ENCODE results near the gene FBXW9. TPM values are rescaled to one million over a fixed set of nuclear protein-coding genes. Genes with fewer than 3 reads are reported as not detected.
A peak's percentile ranks its signal among the peaks of the same experiment; 100 is the strongest.

The FBXW9 gene
- total RNA-seq, 2 experiments from 2014 or later, result 11.0 to 11.5 TPM

- Histone ChIP-seq H2AFZ (ENCODE audit: low read length) (no peak overlapping the region), H4K20me1 (ENCODE audit: insufficient read depth, low read length) (no peaks in the 10 kb centered on the region), H3K79me2 (ENCODE audit: insufficient read depth, low read depth, low read length) (no peaks in the 10 kb centered on the region), H3K36me3 (ENCODE audit: insufficient read depth, low read length) (peaks cover 63% of the 10 kb centered on the region), H3K9me2 (ENCODE audit: insufficient read depth, low read length) (no peaks in the 10 kb centered on the region), H3K9me3 (ENCODE audit: low read length) (no peaks in the 10 kb centered on the region), H3K27ac (ENCODE audit: low read depth, low read length, poor library complexity, severe bottlenecking) (no peak overlapping the region), H3K4me1 (ENCODE audit: insufficient read depth, low read length, poor library complexity, severe bottlenecking) (no peaks in the 10 kb centered on the region), H3K4me3 (ENCODE audit: low read depth, low read length, poor library complexity, severe bottlenecking) (no peak overlapping the region), H3K4me2 (ENCODE audit: low read length) (no peak overlapping the region)
- no TSS peak for BruUV-seq (replicated peaks)
- TF ChIP-seq, protein P1, sequence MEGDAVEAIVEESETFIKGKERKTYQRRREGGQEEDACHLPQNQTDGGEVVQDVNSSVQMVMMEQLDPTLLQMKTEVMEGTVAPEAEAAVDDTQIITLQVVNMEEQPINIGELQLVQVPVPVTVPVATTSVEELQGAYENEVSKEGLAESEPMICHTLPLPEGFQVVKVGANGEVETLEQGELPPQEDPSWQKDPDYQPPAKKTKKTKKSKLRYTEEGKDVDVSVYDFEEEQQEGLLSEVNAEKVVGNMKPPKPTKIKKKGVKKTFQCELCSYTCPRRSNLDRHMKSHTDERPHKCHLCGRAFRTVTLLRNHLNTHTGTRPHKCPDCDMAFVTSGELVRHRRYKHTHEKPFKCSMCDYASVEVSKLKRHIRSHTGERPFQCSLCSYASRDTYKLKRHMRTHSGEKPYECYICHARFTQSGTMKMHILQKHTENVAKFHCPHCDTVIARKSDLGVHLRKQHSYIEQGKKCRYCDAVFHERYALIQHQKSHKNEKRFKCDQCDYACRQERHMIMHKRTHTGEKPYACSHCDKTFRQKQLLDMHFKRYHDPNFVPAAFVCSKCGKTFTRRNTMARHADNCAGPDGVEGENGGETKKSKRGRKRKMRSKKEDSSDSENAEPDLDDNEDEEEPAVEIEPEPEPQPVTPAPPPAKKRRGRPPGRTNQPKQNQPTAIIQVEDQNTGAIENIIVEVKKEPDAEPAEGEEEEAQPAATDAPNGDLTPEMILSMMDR (conservative IDR thresholded peaks at IDR 0.05; ENCODE audit: low read length), result 0 out of 2 replicates have a peak, but pooled peaks have one; percentile 25
- TF ChIP-seq EZH2phosphoT487 (IDR thresholded peaks at IDR 0.05; ENCODE audit: borderline replicate concordance, low read depth, low read length), result no peak
- no peak for DNase-seq (ENCODE audit: low spot score)
- CTCF ChIA-PET (ENCODE audit: unreplicated experiment), result no interaction called here
- intact Hi-C loops (cut with micrococcal nuclease; ENCODE audit: unreplicated experiment), result no loop called here
- POLR2A ChIA-PET, result interaction anchor here (0.6 kb wide), 1 partner anchor 176 kb away, joined by 5 read pairs; no protein-coding TSS in a partner anchor
Observed at GRCh38 chr19:12657966-12658365, 38.5 kb downstream of the FBXW9 start.

GRCh38 chr19:12656899-12657571 is 39.4 kb downstream of the FBXW9 start:
- peaks cover 59% of the 10 kb centered on the region for H3K36me3 ChIP-seq (ENCODE audit: insufficient read depth, low read length)
- H4K20me1 ChIP-seq (ENCODE audit: insufficient read depth, low read length), result no peaks in the 10 kb centered on the region
- H3K9me3 ChIP-seq (ENCODE audit: low read length), result no peaks in the 10 kb centered on the region
- no peak overlapping the region for H3K4me3 ChIP-seq (ENCODE audit: low read depth, low read length, poor library complexity, severe bottlenecking)
- no peak overlapping the region for H2AFZ ChIP-seq (ENCODE audit: low read length)
- CTCF ChIA-PET (ENCODE audit: unreplicated experiment), result no interaction called here
- no peak overlapping the region for H3K4me2 ChIP-seq (ENCODE audit: low read length)
- intact Hi-C loops (cut with micrococcal nuclease; ENCODE audit: unreplicated experiment), result no loop called here
- no peaks in the 10 kb centered on the region for H3K4me1 ChIP-seq (ENCODE audit: insufficient read depth, low read length, poor library complexity, severe bottlenecking)
- POLR2A ChIA-PET, result interaction anchor here (0.6 kb wide), 1 partner anchor 175 kb away, joined by 5 read pairs; no protein-coding TSS in a partner anchor
- no peaks in the 10 kb centered on the region for H3K79me2 ChIP-seq (ENCODE audit: insufficient read depth, low read depth, low read length)
- TF ChIP-seq, protein P1 (conservative IDR thresholded peaks at IDR 0.05; ENCODE audit: low read length), result no peak
- TF ChIP-seq EZH2phosphoT487 (IDR thresholded peaks at IDR 0.05; ENCODE audit: borderline replicate concordance, low read depth, low read length), result no peak
- BruUV-seq (replicated peaks), result no TSS peak
- no peaks in the 10 kb centered on the region for H3K9me2 ChIP-seq (ENCODE audit: insufficient read depth, low read length)
- peak; percentile 36 for DNase-seq (ENCODE audit: low spot score)
- H3K27ac ChIP-seq (ENCODE audit: low read depth, low read length, poor library complexity, severe bottlenecking), result no peak overlapping the region

GRCh38 chr19:12655546-12655945 is 40.9 kb downstream of the FBXW9 start:
- H3K27ac ChIP-seq (ENCODE audit: low read depth, low read length, poor library complexity, severe bottlenecking), result no peak overlapping the region
- H4K20me1 ChIP-seq (ENCODE audit: insufficient read depth, low read length), result no peaks in the 10 kb centered on the region
- intact Hi-C loops (cut with micrococcal nuclease; ENCODE audit: unreplicated experiment), result no loop called here
- CTCF ChIA-PET (ENCODE audit: unreplicated experiment), result no interaction called here
- H3K4me2 ChIP-seq (ENCODE audit: low read length), result no peak overlapping the region
- H3K79me2 ChIP-seq (ENCODE audit: insufficient read depth, low read depth, low read length), result no peaks in the 10 kb centered on the region
- H3K36me3 ChIP-seq (ENCODE audit: insufficient read depth, low read length), result peaks cover 58% of the 10 kb centered on the region
- no peaks in the 10 kb centered on the region for H3K9me2 ChIP-seq (ENCODE audit: insufficient read depth, low read length)
- TF ChIP-seq EZH2phosphoT487 (IDR thresholded peaks at IDR 0.05; ENCODE audit: borderline replicate concordance, low read depth, low read length), result no peak
- TF ChIP-seq, protein P1 (conservative IDR thresholded peaks at IDR 0.05; ENCODE audit: low read length), result no peak
- POLR2A ChIA-PET, result interaction anchor here (0.7 kb wide), 1 partner anchor 799 kb away, joined by 3 read pairs; no protein-coding TSS in a partner anchor
- DNase-seq (ENCODE audit: low spot score), result no peak
- no peaks in the 10 kb centered on the region for H3K9me3 ChIP-seq (ENCODE audit: low read length)
- no peak overlapping the region for H2AFZ ChIP-seq (ENCODE audit: low read length)
- no peaks in the 10 kb centered on the region for H3K4me1 ChIP-seq (ENCODE audit: insufficient read depth, low read length, poor library complexity, severe bottlenecking)
- no peak overlapping the region for H3K4me3 ChIP-seq (ENCODE audit: low read depth, low read length, poor library complexity, severe bottlenecking)
- BruUV-seq (replicated peaks), result no TSS peak

Measured in OCI-LY7 (cell line).